NCI-H2227 treated with DMSO at 0.1 percent for 48 hours (cell line): ENCODE data around the gene TEPSIN.
"Not testable (repeated sequence)": the region's sequence is repeated elsewhere in the genome, so short reads cannot be mapped to it uniquely, and the experiment has no call there.

ENCODE experiments used
- DNase-seq: peaks from one replicate; lab custom pipeline; 2025; lab: John Stamatoyannopoulos, UW

Gene TEPSIN

GRCh38 chr17:81235822-81236740, 2.8 kb downstream of the TEPSIN start:
- no peak for DNase-seq

- no peak for DNase-seq
Measured at GRCh38 chr17:81234940-81235821, 3.7 kb downstream of the TEPSIN start.

GRCh38 chr17:81234506-81234855, 4.4 kb downstream of the TEPSIN start:
- DNase-seq = no peak

GRCh38 chr17:81233811-81234505, 4.9 kb downstream of the TEPSIN start:
- no peak for DNase-seq

GRCh38 chr17:81233316-81233715, 5.5 kb downstream of the TEPSIN start:
- DNase-seq = no peak

GRCh38 chr17:81232616-81233241, 6.1 kb downstream of the TEPSIN start:
- DNase-seq = no peak

- DNase-seq = no peak
Measured at GRCh38 chr17:81231766-81232581, 6.9 kb downstream of the TEPSIN start.

- DNase-seq = no peak
Measured at GRCh38 chr17:81231121-81231645, 7.7 kb downstream of the TEPSIN start.

- DNase-seq = no peak
Measured at GRCh38 chr17:81230043-81230820, 8.6 kb downstream of the TEPSIN start.

GRCh38 chr17:81229666-81229920, 9.3 kb downstream of the TEPSIN start:
- DNase-seq = no peak

GRCh38 chr17:81228834-81229665, 9.8 kb downstream of the TEPSIN start:
- DNase-seq = no peak

- DNase-seq = no peak
Measured at GRCh38 chr17:81228420-81228819, 10.4 kb downstream of the TEPSIN start.

GRCh38 chr17:81227630-81228029, 11.2 kb downstream of the TEPSIN start:
- not testable (repeated sequence) for DNase-seq

- no peak for DNase-seq
Measured at GRCh38 chr17:81223762-81224130, 15.1 kb downstream of the TEPSIN start.

- peak; percentile 94 for DNase-seq
Measured at GRCh38 chr17:81222906-81223761, 15.7 kb downstream of the TEPSIN start, which contains the start of gene CEP131. CEP131 (minus strand) TSS chr17:81222965; CDS start chr17:81220056, 2,909 bp downstream.

GRCh38 chr17:81222620-81222905, 16.3 kb downstream of the TEPSIN start:
- DNase-seq = no peak

GRCh38 chr17:81221842-81222619, 16.8 kb downstream of the TEPSIN start:
- DNase-seq = no peak

GRCh38 chr17:81221371-81221841, 17.4 kb downstream of the TEPSIN start:
- no peak for DNase-seq
